GM12878 (cell line): ENCODE measurements around the gene GALNT16. TPM values are rescaled to one million over a fixed set of nuclear protein-coding genes. Genes with fewer than 3 reads are reported as not detected.

Experiments used
- ATAC-seq: fragments of 200-7000 bp; cut with Tn5 transposase; 3 replicates; pipeline ENCODE4 v1.9.1; 2020; ENCODE audit warnings: mild to moderate bottlenecking, moderate library complexity
- BruUV-seq: library from RNA; stranded (reverse); fragments of 400-500 nt; replicated peaks from 2 replicates; lab custom pipeline; 2021; lab: Mats Ljungman, UMichigan
- CTCF ChIA-PET: fragments of 300-600 bp; sonication (Branson Sonifier 250); formaldehyde crosslinking; extraction: SDS; loops from one replicate; lab custom pipeline; 2021; ENCODE audit warnings: inconsistent platforms; lab: Yijun Ruan, JAX
- POLR2A ChIA-PET: fragments of 350-600 bp; formaldehyde crosslinking; extraction: SDS; loops from one replicate; lab custom pipeline; 2021; ENCODE audit warnings: inconsistent platforms; lab: Charles Lee
- RAD21 ChIA-PET: fragments of 300-600 bp; sonication (Branson Sonifier 250); formaldehyde crosslinking; loops from one replicate; lab custom pipeline; 2023; ENCODE audit warnings: antibody characterized with exemption; ENCODE audit not compliant: unreplicated experiment; lab: Charles Lee
- SMC1A ChIA-PET: fragments of 300-600 bp; sonication (Branson Sonifier 250); formaldehyde crosslinking; loops from one replicate; lab custom pipeline; 2023; ENCODE audit not compliant: unreplicated experiment, uncharacterized antibody; lab: Charles Lee
- DNase-seq: peaks from one replicate; pipeline ENCODE4 v3.0.0-alpha.2; 2011; ENCODE audit warnings: low read depth, low spot score
- FAIRE-seq: peaks from 3 replicates; lab custom pipeline; 2011; peaks lifted over from hg19 to GRCh38; lab: Jason Lieb, UNC
- H2AFZ ChIP-seq: 2 replicates; pipeline ENCODE4 v1.6.0; 2011; ENCODE audit warnings: low read depth, low read length, control low read depth; ENCODE audit not compliant: control insufficient read depth
- H3K27ac ChIP-seq: 2 replicates; pipeline ENCODE4 v1.5.1; 2011; ENCODE audit warnings: control low read depth; ENCODE audit not compliant: control insufficient read depth, insufficient read depth
- H3K27me3 ChIP-seq, 2 experiments: replicated peaks in 1 of 2; 2 replicates each; pipeline versions ENCODE4 v1.6.0 to v1.6.1; 2011; ENCODE audit warnings: low read length in 1 of 2; ENCODE audit not compliant: control insufficient read depth in 2 of 2, insufficient read depth in 2 of 2
- H3K36me3 ChIP-seq, 2 experiments: 2 replicates each; pipeline ENCODE4 v1.5.1; 2011; ENCODE audit warnings: low read length in 1 of 2; ENCODE audit not compliant: control insufficient read depth in 2 of 2, insufficient read depth in 2 of 2
- H3K4me1 ChIP-seq: 2 replicates; pipeline ENCODE4 v1.6.1; 2011; ENCODE audit warnings: mild to moderate bottlenecking, low read length, moderate library complexity, mixed read lengths; ENCODE audit not compliant: control insufficient read depth, insufficient read depth
- H3K4me2 ChIP-seq: 2 replicates; pipeline ENCODE4 v1.6.0; 2011; ENCODE audit warnings: control low read depth; ENCODE audit not compliant: control insufficient read depth, insufficient read depth
- H3K4me3 ChIP-seq: fragments of 200-600 bp; sonication (generic); 2 replicates; pipeline ENCODE4 v1.5.1; 2016
- H3K79me2 ChIP-seq: 2 replicates; pipeline ENCODE4 v1.6.0; 2011; ENCODE audit warnings: low read length; ENCODE audit not compliant: control insufficient read depth, insufficient read depth
- H3K9ac ChIP-seq: 2 replicates; pipeline ENCODE4 v1.8.0; 2011; ENCODE audit warnings: low read length, control low read depth, mixed read lengths; ENCODE audit not compliant: control insufficient read depth, insufficient read depth
- H3K9me3 ChIP-seq: replicated peaks from 3 replicates; pipeline ENCODE4 v1.5.1; 2011; ENCODE audit warnings: mild to moderate bottlenecking, low read length; ENCODE audit not compliant: control insufficient read depth, insufficient read depth
- H4K20me1 ChIP-seq: 2 replicates; pipeline ENCODE4 v1.6.0; 2011; ENCODE audit not compliant: control insufficient read depth, insufficient read depth
- EP300 ChIP-seq, 2 experiments: fragments of 150-350 bp in 1 of 2; IDR thresholded peaks; 2 replicates each; pipeline ENCODE4 v1.6.1; 2011 to 2012; ENCODE audit warnings: low read depth in 2 of 2, low read length in 2 of 2, borderline replicate concordance in 1 of 2, improper control_type of control experiment in 1 of 2, inconsistent platforms in 1 of 2; ENCODE audit not compliant: control insufficient read depth in 1 of 2
- FOXK2 ChIP-seq: fragments of 450-650 bp; IDR thresholded peaks from 2 replicates; pipeline ENCODE4 v1.6.1; 2017; ENCODE audit warnings: mild to moderate bottlenecking, moderate library complexity
- MTA2 ChIP-seq: fragments of 450-650 bp; IDR thresholded peaks from 2 replicates; pipeline ENCODE4 v1.6.1; 2016; ENCODE audit warnings: low read depth, mild to moderate bottlenecking, moderate library complexity
- MTA3 ChIP-seq: IDR thresholded peaks from 2 replicates; pipeline ENCODE4 v1.6.1; 2012; ENCODE audit warnings: low read length, inconsistent platforms, borderline replicate concordance
- SIN3A ChIP-seq: IDR thresholded peaks from 2 replicates; pipeline ENCODE4 v1.6.1; 2012; ENCODE audit warnings: low read depth, low read length, improper control_type of control experiment
- WGBS: methylation state at CpG from one replicate; pipeline ENCODE4 v1.1.6; 2016; ENCODE audit warnings: low lambda C conversion rate; ENCODE audit not compliant: insufficient replicate concordance, insufficient coverage; ENCODE audit errors: missing lambda C conversion rate; 5-methylcytosine and 5-hydroxymethylcytosine counted together
- in situ Hi-C: fragments of 300-500 bp; cut with MboI; formaldehyde crosslinking; loops from 9 replicates; pipeline ENCODE4 v1.14.3; 2018; ENCODE audit warnings: mixed read lengths
- intact Hi-C: fragments of 100-400 bp; cut with micrococcal nuclease; formaldehyde crosslinking; loops from one replicate; pipeline ENCODE4 v1.14.2; 2022; ENCODE audit not compliant: unreplicated experiment
- polyA plus RNA-seq, 11 experiments: library from polyadenylated mRNA; depleted of rRNA in 4 of 11; unstranded in 6 of 11; stranded (reverse) in 5 of 11; fragments of >200 nt; fragmentation: Nextera tagmentation in 4 of 11; fragmentation: Illumina TruSeq in 1 of 11; extraction: Ambion mirVana in 4 of 11; extraction: Trizol in 1 of 11; gene quantifications; 1 replicate in 1 of 11; 2 replicates in 10 of 11; pipeline versions ENCODE4 v1.2.1 to v1.2.3, GENCODE V29; 2011 to 2016; ENCODE audit warnings: inconsistent platforms in 2 of 11, missing spikeins in 2 of 11, low read depth in 1 of 11
- total RNA-seq, 4 experiments: library from RNA; depleted of rRNA in 3 of 4; stranded (reverse); fragments of >200 nt in 3 of 4; fragmentation: Illumina TruSeq in 1 of 4; extraction: Trizol in 1 of 4; gene quantifications; 2 replicates each; pipeline versions ENCODE4 v1.2.1 to v1.2.3, GENCODE V29; 2013 to 2021
- TF ChIP-seq, protein P1 (sequence below): IDR thresholded peaks from 2 replicates; pipeline ENCODE4 v1.6.1; 2011; ENCODE audit warnings: borderline replicate concordance, low read depth, mild to moderate bottlenecking, moderate library complexity, low read length; ENCODE audit not compliant: insufficient read depth, poor library complexity, severe bottlenecking
- TF ChIP-seq, protein P2 (sequence below): fragments of 450-650 bp; formaldehyde crosslinking; IDR thresholded peaks from 2 replicates; pipeline ENCODE4 v1.5.0; 2022; ENCODE audit warnings: mild to moderate bottlenecking, missing genetic modification characterization

The GALNT16 gene
- total and polyA plus RNA-seq, 10 of the 15 experiments (the other 5 are each of a cell fraction or from before 2014, with no cell fraction given): under 0.01 to 0.08 (median 0.03) TPM; not detected in 3

DNA sequence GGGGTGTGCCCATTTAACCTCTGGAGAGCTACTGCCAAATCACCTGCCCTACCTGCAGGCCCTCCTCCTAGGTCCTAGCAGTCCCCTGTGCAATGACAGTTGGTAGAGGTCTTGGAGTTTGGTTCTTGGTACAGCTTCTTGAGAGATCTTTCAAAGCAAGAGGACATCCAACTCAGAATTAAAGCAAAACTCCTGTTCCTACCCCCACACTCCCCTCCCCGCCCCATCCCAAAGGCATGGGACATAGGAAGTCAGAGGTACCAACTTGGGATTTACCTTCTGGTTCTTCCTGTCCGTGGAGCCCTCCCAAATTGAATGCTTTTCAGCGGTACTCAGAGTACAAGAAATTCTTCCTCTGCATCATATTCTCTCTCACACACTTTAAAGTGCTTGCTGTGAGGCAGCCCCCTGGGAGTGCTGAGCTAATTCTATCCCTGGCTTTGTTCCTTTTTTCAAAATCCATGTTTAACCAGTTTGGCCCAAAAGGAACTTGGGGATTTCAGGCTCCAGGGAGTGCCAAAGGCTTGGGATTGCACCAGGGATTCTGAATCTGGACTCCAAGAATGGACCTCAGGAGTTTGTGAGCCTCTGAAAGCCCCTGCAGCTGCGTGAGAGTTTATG lies 40.8 kb downstream of the GALNT16 start:
- Histone ChIP-seq H3K36me3 (no peaks in the 10 kb centered on the region), H3K27me3 (peaks cover 0 to 4% of the 10 kb centered on the region in 2 experiments; a peak in 2 of 4 replicates), H2AFZ (no peak overlapping the region), H3K79me2 (no peaks in the 10 kb centered on the region), H3K4me2 (no peak overlapping the region)
- intact Hi-C loops: no loop called here
- RAD21 ChIA-PET: interaction anchor here (0.9 kb wide), 1 partner anchor 92 kb away, joined by 3 read pairs; no protein-coding TSS in a partner anchor
- WGBS: 17% methylated on average over 4 of the region's 4 CpGs
- CTCF ChIA-PET: interaction anchor here (0.5 to 1.7 kb wide), 4 partner anchors 9 to 1007 kb away, joined by 3 to 4 read pairs (median 3); partner anchors contain the start of genes ERH and SLC39A9
- ATAC-seq: no peak
- TF ChIP-seq, protein P1, sequence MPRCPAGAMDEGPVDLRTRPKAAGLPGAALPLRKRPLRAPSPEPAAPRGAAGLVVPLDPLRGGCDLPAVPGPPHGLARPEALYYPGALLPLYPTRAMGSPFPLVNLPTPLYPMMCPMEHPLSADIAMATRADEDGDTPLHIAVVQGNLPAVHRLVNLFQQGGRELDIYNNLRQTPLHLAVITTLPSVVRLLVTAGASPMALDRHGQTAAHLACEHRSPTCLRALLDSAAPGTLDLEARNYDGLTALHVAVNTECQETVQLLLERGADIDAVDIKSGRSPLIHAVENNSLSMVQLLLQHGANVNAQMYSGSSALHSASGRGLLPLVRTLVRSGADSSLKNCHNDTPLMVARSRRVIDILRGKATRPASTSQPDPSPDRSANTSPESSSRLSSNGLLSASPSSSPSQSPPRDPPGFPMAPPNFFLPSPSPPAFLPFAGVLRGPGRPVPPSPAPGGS: no peak
- TF ChIP-seq, all 136 proteins: peak for 0
- no peaks in the 10 kb centered on the region for H4K20me1 ChIP-seq
- H3K9ac ChIP-seq: no peak overlapping the region
- FAIRE-seq: no peak
- H3K4me3 ChIP-seq: no peak overlapping the region
- in situ Hi-C loops: no loop called here
- ChIA-PET POLR2A (no interaction called here), SMC1A (interaction anchor here (1.3 kb wide), 1 partner anchor 30 kb away, joined by 5 read pairs; no protein-coding TSS in a partner anchor)
- H3K4me1 ChIP-seq: no peaks in the 10 kb centered on the region
- DNase-seq: no peak
- H3K9me3 ChIP-seq: no peaks in the 10 kb centered on the region
- no TSS peak for BruUV-seq
- no peak overlapping the region for H3K27ac ChIP-seq

DNA sequence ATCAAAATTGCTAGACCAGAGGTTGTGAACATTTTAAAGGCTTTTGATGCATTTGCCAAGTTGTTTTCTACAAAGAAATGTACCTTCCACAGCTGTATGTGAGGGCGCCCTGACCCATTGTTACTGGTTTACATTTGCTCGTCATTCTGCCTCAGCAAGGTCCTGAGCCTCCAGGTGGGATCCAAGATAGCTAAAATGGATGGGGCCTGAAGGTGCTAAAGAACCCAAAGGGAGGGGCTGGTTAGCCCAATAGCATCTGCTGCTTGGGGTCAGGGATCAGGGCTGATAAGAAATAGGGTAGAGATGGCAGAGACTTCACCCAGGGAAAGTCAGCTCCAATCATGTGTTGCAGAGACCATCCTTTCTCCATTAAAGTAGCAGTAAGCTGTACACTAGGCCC lies 43.1 kb downstream of the GALNT16 start:
- WGBS: 37% methylated on average over 2 of the region's 2 CpGs
- BruUV-seq: no TSS peak
- H3K9me3 ChIP-seq: no peaks in the 10 kb centered on the region
- H3K9ac ChIP-seq: no peak overlapping the region
- no peak overlapping the region for H3K4me2 ChIP-seq
- SMC1A ChIA-PET: interaction anchor here (0.5 to 1.2 kb wide), 4 partner anchors 40 to 173 kb away, joined by 3 to 6 read pairs (median 4); no protein-coding TSS in a partner anchor
- POLR2A ChIA-PET: no interaction called here
- peaks cover 0 to 4% of the 10 kb centered on the region in 2 experiments; a peak in 2 of 4 replicates for H3K27me3 ChIP-seq
- in situ Hi-C loops: no loop called here
- H2AFZ ChIP-seq: no peak overlapping the region
- H3K27ac ChIP-seq: no peak overlapping the region
- no peak for TF ChIP-seq EP300 (IDR thresholded peaks at IDR 0.05; ENCODE audit: borderline replicate concordance in 1 of 2, control insufficient read depth in 1 of 2, low read depth in 2 of 2, low read length in 2 of 2)
- no peak for TF ChIP-seq MTA3
- no peak for TF ChIP-seq MTA2
- TF ChIP-seq FOXK2: no peak
- TF ChIP-seq, protein P2, sequence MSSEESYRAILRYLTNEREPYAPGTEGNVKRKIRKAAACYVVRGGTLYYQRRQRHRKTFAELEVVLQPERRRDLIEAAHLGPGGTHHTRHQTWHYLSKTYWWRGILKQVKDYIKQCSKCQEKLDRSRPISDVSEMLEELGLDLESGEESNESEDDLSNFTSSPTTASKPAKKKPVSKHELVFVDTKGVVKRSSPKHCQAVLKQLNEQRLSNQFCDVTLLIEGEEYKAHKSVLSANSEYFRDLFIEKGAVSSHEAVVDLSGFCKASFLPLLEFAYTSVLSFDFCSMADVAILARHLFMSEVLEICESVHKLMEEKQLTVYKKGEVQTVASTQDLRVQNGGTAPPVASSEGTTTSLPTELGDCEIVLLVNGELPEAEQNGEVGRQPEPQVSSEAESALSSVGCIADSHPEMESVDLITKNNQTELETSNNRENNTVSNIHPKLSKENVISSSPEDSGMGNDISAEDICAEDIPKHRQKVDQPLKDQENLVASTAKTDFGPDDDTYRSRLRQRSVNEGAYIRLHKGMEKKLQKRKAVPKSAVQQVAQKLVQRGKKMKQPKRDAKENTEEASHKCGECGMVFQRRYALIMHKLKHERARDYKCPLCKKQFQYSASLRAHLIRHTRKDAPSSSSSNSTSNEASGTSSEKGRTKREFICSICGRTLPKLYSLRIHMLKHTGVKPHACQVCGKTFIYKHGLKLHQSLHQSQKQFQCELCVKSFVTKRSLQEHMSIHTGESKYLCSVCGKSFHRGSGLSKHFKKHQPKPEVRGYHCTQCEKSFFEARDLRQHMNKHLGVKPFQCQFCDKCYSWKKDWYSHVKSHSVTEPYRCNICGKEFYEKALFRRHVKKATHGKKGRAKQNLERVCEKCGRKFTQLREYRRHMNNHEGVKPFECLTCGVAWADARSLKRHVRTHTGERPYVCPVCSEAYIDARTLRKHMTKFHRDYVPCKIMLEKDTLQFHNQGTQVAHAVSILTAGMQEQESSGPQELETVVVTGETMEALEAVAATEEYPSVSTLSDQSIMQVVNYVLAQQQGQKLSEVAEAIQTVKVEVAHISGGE (CRISPR knock-in tag): no peak
- TF ChIP-seq SIN3A: no peak
- no peaks in the 10 kb centered on the region for H4K20me1 ChIP-seq
- CTCF ChIA-PET: interaction anchor here (1.1 to 1.4 kb wide), 3 partner anchors 13 to 157 kb away, joined by 3 to 5 read pairs (median 4); no protein-coding TSS in a partner anchor
- FAIRE-seq (no peak), DNase-seq (no peak), ATAC-seq (no peak)
- H3K4me3 ChIP-seq: no peak overlapping the region
- H3K4me1 ChIP-seq: no peaks in the 10 kb centered on the region
- H3K79me2 ChIP-seq: no peaks in the 10 kb centered on the region
- H3K36me3 ChIP-seq: no peaks in the 10 kb centered on the region
- intact Hi-C loops: no loop called here
- RAD21 ChIA-PET: interaction anchor here (1.2 kb wide), 1 partner anchor 40 kb away, joined by 3 read pairs; no protein-coding TSS in a partner anchor
